Measurements from ENCODE around the gene OR9Q1.

DNA sequence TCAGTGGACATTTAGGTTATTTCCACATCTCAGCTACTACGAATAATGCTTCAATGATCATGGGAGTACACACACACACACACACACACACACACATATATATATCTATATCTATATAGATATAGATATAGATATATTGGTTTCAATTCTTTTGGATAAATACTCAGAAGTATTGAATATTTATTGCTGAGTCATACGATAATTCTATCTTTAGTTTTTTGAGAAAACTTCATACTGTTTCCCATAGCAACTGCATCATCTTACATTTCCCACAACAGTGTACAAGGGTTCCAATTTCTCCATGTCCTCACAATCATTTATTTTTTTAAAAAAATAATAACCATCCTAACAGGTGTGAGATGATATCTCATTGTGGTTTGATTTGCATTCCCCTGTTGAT is 172.3 kb downstream of the OR9Q1 start:
- no peak for TF ChIP-seq EZH2 (IDR thresholded peaks at IDR 0.05; ENCODE audit: borderline replicate concordance, low read depth, low read length, severe bottlenecking)
- TF ChIP-seq, protein P1, sequence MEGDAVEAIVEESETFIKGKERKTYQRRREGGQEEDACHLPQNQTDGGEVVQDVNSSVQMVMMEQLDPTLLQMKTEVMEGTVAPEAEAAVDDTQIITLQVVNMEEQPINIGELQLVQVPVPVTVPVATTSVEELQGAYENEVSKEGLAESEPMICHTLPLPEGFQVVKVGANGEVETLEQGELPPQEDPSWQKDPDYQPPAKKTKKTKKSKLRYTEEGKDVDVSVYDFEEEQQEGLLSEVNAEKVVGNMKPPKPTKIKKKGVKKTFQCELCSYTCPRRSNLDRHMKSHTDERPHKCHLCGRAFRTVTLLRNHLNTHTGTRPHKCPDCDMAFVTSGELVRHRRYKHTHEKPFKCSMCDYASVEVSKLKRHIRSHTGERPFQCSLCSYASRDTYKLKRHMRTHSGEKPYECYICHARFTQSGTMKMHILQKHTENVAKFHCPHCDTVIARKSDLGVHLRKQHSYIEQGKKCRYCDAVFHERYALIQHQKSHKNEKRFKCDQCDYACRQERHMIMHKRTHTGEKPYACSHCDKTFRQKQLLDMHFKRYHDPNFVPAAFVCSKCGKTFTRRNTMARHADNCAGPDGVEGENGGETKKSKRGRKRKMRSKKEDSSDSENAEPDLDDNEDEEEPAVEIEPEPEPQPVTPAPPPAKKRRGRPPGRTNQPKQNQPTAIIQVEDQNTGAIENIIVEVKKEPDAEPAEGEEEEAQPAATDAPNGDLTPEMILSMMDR (IDR thresholded peaks at IDR 0.05; ENCODE audit: borderline replicate concordance, extremely low read depth, low read length, poor library complexity, severe bottlenecking) = no peak

Data from DND-41 (cell line).